ENCODE measurements around the gene FAM184A. TPM values are rescaled to one million over a fixed set of nuclear protein-coding genes. Genes with fewer than 3 reads are reported as not detected.

The FAM184A gene
- total and polyA plus RNA-seq, 7 donors, result 0.60 to 8.7 (median 3.9) TPM

DNA sequence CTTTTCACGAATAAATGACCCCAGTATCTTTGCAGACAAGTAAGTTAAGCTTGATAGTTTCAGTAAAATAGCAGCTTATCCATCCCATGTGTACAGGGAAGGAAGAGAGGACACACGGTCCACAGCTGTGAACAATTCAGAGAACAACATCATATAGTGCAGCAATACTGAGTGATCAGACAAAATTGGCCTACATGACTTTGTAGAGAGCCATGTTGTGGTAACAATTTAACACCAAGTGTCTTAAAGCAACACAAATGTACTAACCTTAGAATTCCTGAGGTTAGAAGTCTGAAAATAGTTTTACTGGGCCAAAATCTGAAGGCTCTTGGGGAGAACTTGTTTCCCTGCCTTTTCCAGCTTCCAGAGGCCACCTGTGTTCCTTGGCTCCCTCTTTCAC, 12.5 kb downstream of the FAM184A start:
- Histone ChIP-seq H3K27ac (no peak overlapping the region), H3K9me3 (no peaks in the 10 kb centered on the region), H3K27me3 (no peaks in the 10 kb centered on the region), H3K36me3 (no peaks in the 10 kb centered on the region), H3K4me3 (no peak overlapping the region), H3K4me1 (no peaks in the 10 kb centered on the region)
- no peak for TF ChIP-seq EP300 (IDR thresholded peaks at IDR 0.05)
- TF ChIP-seq, protein P1, sequence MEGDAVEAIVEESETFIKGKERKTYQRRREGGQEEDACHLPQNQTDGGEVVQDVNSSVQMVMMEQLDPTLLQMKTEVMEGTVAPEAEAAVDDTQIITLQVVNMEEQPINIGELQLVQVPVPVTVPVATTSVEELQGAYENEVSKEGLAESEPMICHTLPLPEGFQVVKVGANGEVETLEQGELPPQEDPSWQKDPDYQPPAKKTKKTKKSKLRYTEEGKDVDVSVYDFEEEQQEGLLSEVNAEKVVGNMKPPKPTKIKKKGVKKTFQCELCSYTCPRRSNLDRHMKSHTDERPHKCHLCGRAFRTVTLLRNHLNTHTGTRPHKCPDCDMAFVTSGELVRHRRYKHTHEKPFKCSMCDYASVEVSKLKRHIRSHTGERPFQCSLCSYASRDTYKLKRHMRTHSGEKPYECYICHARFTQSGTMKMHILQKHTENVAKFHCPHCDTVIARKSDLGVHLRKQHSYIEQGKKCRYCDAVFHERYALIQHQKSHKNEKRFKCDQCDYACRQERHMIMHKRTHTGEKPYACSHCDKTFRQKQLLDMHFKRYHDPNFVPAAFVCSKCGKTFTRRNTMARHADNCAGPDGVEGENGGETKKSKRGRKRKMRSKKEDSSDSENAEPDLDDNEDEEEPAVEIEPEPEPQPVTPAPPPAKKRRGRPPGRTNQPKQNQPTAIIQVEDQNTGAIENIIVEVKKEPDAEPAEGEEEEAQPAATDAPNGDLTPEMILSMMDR (IDR thresholded peaks at IDR 0.05), result no peak
- TF ChIP-seq POLR2AphosphoS5 (IDR thresholded peaks at IDR 0.05), result no peak
- no peak for TF ChIP-seq POLR2A (IDR thresholded peaks at IDR 0.05)
- intact Hi-C loops (cut with DNase I), result no loop called here
- 87 to 91% methylated on average over 2 of the region's 2 CpGs for WGBS, 2 donors
- DNase-seq, result no peak

DNA sequence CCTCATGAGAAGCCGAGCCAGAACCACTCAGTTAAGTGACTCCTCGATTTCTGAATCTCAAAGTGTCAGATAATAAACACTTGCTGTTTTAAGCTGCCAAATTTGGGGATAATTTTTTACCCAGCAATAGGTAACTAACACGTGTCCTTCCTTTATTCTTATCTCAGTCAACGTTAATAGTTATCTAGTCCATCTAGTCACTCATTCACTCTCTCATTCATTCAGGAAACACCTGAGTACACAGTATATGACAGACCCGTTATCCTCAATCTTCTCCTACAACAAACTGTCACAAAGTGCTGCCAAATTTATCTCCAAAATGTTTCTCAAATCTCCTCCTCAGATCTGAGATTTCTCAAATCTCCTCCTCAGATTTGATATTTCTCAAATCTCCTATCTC, 13.1 kb downstream of the FAM184A start:
- Histone ChIP-seq H3K27me3 (no peaks in the 10 kb centered on the region), H3K27ac (no peak overlapping the region), H3K4me1 (no peaks in the 10 kb centered on the region), H3K9me3 (no peaks in the 10 kb centered on the region), H3K4me3 (no peak overlapping the region), H3K36me3 (no peaks in the 10 kb centered on the region)
- intact Hi-C loops (cut with DNase I), result no loop called here
- TF ChIP-seq, protein P1 (IDR thresholded peaks at IDR 0.05), result no peak
- no peak for TF ChIP-seq POLR2A (IDR thresholded peaks at IDR 0.05)
- DNase-seq, result no peak
- WGBS, 2 donors, result 48 to 69% methylated on average over 5 of the region's 5 CpGs

DNA sequence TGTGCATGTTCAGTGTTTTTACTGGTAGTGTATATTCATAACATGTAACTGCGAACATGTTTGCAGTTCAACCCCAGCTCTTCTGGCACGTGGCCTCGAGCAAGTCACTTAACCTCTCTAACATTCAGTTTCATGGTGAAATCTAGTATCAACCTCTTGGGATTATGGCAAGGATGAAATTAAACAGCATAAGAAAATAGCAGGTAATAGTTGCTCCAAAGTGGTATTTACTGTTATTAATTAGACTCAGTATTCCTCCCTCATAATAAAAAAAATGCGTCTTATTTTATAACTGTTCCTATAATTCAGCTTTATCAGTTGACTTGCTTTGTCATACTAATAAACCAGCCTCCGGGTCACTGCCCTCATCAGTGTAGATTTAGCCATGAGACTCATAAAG, 15.0 kb downstream of the FAM184A start:
- 90 to 93% methylated on average over 5 of the region's 5 CpGs for WGBS, 2 donors
- Histone ChIP-seq H3K27me3 (no peaks in the 10 kb centered on the region), H3K36me3 (no peaks in the 10 kb centered on the region), H3K4me3 (no peak overlapping the region), H3K9me3 (no peaks in the 10 kb centered on the region), H3K4me1 (no peaks in the 10 kb centered on the region), H3K27ac (no peak overlapping the region)
- no peak for DNase-seq
- TF ChIP-seq POLR2AphosphoS5 (IDR thresholded peaks at IDR 0.05) (no peak), EP300 (IDR thresholded peaks at IDR 0.05) (no peak), POLR2A (IDR thresholded peaks at IDR 0.05) (no peak)
- TF ChIP-seq, protein P1 (IDR thresholded peaks at IDR 0.05), result no peak
- intact Hi-C loops (cut with DNase I), result no loop called here

DNA sequence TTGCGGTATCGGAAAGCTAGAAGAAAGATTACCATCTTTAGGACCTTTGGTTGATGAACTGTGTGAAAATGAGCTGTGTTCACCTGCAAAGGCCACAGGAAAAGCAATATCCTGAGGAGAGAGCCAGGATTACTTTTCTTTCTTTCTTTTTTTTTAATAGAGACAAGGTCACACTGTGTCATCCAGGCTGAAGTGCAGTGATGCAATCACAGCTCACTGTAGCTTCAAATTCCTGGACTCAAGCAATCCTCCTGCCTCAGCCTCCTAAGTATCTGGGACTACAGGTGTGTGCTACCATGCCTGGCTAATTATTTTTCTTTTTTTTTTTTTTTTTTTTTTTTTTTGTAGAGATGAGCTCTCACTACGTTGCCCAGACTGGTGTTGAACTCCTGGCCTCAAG, 17.2 kb downstream of the FAM184A start:
- WGBS, 2 donors, result 87 to 90% methylated on average over 3 of the region's 3 CpGs
- TF ChIP-seq EP300 (IDR thresholded peaks at IDR 0.05) (no peak), POLR2A (IDR thresholded peaks at IDR 0.05) (no peak)
- TF ChIP-seq, protein P1 (IDR thresholded peaks at IDR 0.05), result no peak
- no peaks in the 10 kb centered on the region for H3K36me3 ChIP-seq
- no peak overlapping the region for H3K4me3 ChIP-seq
- intact Hi-C loops (cut with DNase I), result no loop called here
- H3K9me3 ChIP-seq, result no peaks in the 10 kb centered on the region
- no peak for DNase-seq
- no peaks in the 10 kb centered on the region for H3K27me3 ChIP-seq
- H3K27ac ChIP-seq, result no peak overlapping the region
- H3K4me1 ChIP-seq, result no peaks in the 10 kb centered on the region

DNA sequence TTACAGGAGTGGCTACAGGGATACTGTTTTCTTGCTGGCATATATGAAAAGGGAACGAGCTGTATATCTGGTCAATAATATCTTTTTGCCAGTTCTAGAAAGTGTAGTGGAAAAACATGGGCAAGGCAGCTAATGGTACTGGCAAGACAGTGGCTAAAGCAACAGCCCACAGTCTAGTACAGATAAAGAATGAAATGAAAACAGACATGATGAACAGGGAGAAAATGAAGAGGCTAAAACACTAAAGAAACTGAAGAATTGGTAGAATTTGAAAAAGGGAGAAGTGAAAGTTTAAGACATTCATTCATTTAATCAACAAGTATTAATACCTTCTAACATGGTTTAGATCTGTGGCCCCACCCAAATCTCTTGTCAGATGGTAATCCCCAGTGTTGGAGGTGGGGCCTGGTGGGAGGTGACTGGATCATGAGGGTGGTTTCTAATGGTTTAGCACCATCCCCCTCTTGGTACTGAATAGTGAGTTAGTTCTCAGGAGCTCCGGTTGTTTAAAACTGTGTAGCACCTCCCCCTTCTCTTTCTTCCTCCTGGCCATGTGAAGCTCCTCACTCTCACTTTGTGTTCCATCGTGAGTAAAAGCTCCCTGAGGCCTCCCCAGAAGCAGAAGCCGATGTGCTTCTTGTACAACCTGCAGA, 18.1 kb downstream of the FAM184A start:
- TF ChIP-seq, protein P1 (IDR thresholded peaks at IDR 0.05), result no peak
- TF ChIP-seq EP300 (IDR thresholded peaks at IDR 0.05) (no peak), POLR2A (IDR thresholded peaks at IDR 0.05) (no peak), POLR2AphosphoS5 (IDR thresholded peaks at IDR 0.05) (no peak)
- Histone ChIP-seq H3K27ac (peak overlapping the region in 1 of 4 donors; percentile 50), H3K9me3 (no peaks in the 10 kb centered on the region), H3K27me3 (no peaks in the 10 kb centered on the region), H3K4me1 (no peaks in the 10 kb centered on the region), H3K36me3 (no peaks in the 10 kb centered on the region), H3K4me3 (no peak overlapping the region)
- no peak for DNase-seq
- intact Hi-C loops (cut with DNase I), result no loop called here
- 81 to 83% methylated on average over 4 of the region's 4 CpGs for WGBS, 2 donors
